ENCODE results near the gene USP25. TPM values are rescaled to one million over a fixed set of nuclear protein-coding genes. Genes with fewer than 3 reads are reported as not detected.

Gene USP25
- total RNA-seq, 1 donor from 2014 or later: 29.2 TPM

DNA sequence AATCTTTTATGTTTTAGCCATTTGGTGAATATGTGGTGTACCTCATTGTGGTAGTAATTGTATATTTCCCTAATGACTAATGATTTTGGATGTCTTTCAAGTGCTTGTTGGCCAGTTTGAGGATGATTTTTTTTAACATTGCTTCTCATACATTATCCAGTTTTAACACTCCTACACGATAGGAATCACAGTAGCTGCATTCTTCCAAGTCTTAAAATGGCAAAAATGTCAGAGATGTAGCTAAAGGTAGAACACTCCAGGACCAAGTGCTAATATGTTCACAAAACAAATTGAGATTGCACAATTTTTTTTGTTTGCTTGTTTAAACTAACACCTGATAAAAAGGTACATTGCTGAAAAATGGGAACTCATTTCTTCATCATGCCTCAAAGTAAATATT is 11.7 kb downstream of the USP25 start:
- Histone ChIP-seq H3K36me3 (no peaks in the 10 kb centered on the region), H3K9me3 (no peaks in the 10 kb centered on the region), H3K27me3 (no peaks in the 10 kb centered on the region), H3K4me1 (peaks cover 0 to 5% of the 10 kb centered on the region in 2 donors), H3K4me3 (no peak overlapping the region), H3K27ac (no peak overlapping the region)
- intact Hi-C loops (cut with DNase I): no loop called here
- no peak for DNase-seq (ENCODE audit: low spot score in 2 of 2)
- TF ChIP-seq, protein P1, sequence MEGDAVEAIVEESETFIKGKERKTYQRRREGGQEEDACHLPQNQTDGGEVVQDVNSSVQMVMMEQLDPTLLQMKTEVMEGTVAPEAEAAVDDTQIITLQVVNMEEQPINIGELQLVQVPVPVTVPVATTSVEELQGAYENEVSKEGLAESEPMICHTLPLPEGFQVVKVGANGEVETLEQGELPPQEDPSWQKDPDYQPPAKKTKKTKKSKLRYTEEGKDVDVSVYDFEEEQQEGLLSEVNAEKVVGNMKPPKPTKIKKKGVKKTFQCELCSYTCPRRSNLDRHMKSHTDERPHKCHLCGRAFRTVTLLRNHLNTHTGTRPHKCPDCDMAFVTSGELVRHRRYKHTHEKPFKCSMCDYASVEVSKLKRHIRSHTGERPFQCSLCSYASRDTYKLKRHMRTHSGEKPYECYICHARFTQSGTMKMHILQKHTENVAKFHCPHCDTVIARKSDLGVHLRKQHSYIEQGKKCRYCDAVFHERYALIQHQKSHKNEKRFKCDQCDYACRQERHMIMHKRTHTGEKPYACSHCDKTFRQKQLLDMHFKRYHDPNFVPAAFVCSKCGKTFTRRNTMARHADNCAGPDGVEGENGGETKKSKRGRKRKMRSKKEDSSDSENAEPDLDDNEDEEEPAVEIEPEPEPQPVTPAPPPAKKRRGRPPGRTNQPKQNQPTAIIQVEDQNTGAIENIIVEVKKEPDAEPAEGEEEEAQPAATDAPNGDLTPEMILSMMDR (IDR thresholded peaks at IDR 0.05): no peak

DNA sequence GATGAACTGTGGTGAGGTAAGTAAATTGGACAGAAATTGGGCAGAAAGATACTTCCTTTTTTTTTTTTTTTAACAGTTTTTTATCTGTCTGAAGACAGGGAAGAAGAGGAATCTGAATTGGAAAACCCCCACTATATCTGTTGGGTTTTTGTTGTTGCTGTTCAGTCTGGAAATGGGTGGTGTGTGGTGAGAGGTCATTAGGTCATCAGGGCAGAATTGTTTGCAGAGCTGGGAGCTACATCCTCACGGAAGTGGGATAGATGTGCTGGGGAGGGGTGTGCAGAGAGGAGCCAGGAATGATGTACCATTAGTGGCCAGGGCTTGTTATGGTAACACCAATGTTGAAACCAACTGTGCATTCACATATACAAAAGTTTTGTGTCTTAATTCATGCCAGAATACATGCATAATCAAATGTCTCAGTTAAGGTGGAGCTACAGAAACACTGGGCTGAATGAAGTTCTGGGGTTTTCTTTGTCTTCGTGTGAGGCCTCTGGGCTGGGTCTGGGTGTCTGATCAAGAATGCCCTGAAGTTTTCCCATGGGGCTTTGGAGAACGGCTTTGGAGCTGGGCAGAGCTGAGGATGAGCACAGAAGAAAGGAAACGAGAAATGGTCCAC is 12.4 kb downstream of the USP25 start:
- no peak overlapping the region for H3K4me3 ChIP-seq
- no peak for DNase-seq (ENCODE audit: low spot score in 2 of 2)
- H3K36me3 ChIP-seq: no peaks in the 10 kb centered on the region
- H3K27ac ChIP-seq: no peak overlapping the region
- H3K4me1 ChIP-seq: peaks cover 0 to 3% of the 10 kb centered on the region in 2 donors
- intact Hi-C loops (cut with DNase I): no loop called here
- TF ChIP-seq, protein P1 (IDR thresholded peaks at IDR 0.05): no peak
- H3K27me3 ChIP-seq: no peaks in the 10 kb centered on the region
- no peaks in the 10 kb centered on the region for H3K9me3 ChIP-seq

DNA sequence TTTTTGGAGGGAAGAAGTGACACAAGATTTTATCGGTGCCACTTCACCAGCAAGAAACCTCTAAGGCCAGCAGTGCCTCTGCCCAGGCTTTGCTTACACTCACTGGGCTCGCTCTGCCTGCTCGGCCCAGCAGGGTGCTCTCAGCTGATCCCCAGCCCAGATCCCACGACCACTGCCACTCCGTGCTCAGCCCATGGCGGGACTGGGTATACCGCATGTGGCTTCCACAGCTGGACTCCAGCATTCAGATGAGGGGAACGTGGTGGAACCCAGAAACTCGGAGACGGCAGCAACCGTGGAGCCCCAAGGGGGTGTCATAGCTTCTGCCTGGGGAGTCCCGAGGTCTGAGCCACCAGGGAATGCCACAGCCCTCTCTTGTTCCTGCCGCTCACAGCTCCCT is 12.9 kb downstream of the USP25 start:
- Histone ChIP-seq H3K9me3 (no peaks in the 10 kb centered on the region), H3K4me1 (no peaks in the 10 kb centered on the region), H3K27me3 (no peaks in the 10 kb centered on the region), H3K36me3 (no peaks in the 10 kb centered on the region), H3K4me3 (no peak overlapping the region), H3K27ac (no peak overlapping the region)
- DNase-seq (ENCODE audit: low spot score in 2 of 2): no peak
- TF ChIP-seq, protein P1 (IDR thresholded peaks at IDR 0.05): no peak
- intact Hi-C loops (cut with DNase I): no loop called here

DNA sequence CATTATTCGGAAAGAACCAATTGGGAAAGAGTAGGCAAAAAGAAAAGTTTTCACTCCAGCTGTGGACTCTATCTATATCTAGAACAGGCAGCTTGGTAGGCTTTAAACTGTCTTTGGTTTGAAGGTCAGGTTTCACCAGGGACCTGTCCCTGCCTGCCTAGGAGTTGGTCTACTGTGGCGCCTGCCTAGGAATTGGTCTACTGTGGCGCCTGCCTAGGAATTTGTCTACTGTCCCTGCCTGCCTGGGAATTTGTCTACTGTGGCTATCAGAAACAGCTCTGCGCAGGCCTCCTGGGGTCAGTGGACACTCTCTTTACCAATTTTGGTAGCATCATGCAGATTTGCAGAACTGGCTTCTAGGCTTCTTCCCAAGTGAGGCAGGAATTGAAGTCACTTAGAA is 13.8 kb downstream of the USP25 start:
- TF ChIP-seq, protein P1 (IDR thresholded peaks at IDR 0.05): no peak
- intact Hi-C loops (cut with DNase I): no loop called here
- no peaks in the 10 kb centered on the region for H3K27me3 ChIP-seq
- H3K36me3 ChIP-seq: no peaks in the 10 kb centered on the region
- H3K4me3 ChIP-seq: no peak overlapping the region
- H3K9me3 ChIP-seq: no peaks in the 10 kb centered on the region
- H3K4me1 ChIP-seq: no peaks in the 10 kb centered on the region
- H3K27ac ChIP-seq: no peak overlapping the region
- DNase-seq (ENCODE audit: low spot score in 2 of 2): no peak

DNA sequence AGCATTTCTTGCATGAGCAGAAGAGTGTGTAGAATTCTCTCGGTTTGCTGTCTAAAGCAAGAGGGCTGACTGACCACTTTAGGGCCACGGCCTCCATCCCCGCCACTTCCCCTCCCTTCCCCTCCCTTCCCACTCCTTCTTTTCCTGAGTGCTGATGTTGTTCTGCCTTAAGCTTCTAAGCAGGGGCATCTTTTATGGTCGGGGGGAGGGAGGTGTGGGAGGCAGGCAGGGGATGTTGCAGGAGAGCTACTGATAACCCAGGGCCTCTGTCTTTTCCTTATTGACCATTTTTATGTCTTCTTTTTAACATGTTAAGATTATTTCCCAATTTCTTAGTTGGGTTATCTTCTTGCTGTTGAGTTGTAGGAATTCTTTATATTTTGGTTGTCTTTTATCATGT is 15.1 kb downstream of the USP25 start:
- H3K4me1 ChIP-seq: peaks cover 0 to 5% of the 10 kb centered on the region in 2 donors

More for the DNA sequence above, 15.1 kb downstream of the USP25 start:
- Histone ChIP-seq H3K9me3 (no peaks in the 10 kb centered on the region), H3K4me3 (no peak overlapping the region), H3K36me3 (no peaks in the 10 kb centered on the region), H3K27ac (no peak overlapping the region), H3K27me3 (no peaks in the 10 kb centered on the region)
- DNase-seq (ENCODE audit: low spot score in 2 of 2): no peak
- TF ChIP-seq, protein P1 (IDR thresholded peaks at IDR 0.05): no peak
- intact Hi-C loops (cut with DNase I): no loop called here

Data from ascending aorta (tissue), 2 donors.